ENCODE data around the gene METTL21A. TPM values are rescaled to one million over a fixed set of nuclear protein-coding genes. Genes with fewer than 3 reads are reported as not detected.

METTL21A gene
- total and polyA plus RNA-seq, 2 experiments from 2014 or later: 86.0 to 118 TPM

GRCh38 chr2:207624185-207625013 lies 795 bp downstream of the METTL21A start:
- no peaks in the 10 kb centered on the region for H3K9me2 ChIP-seq (ENCODE audit: insufficient read depth)
- H3K4me1 ChIP-seq (ENCODE audit: insufficient read depth): peaks cover 15% of the 10 kb centered on the region
- peak overlapping the region; percentile 82 for H3K4me2 ChIP-seq
- H3K27me3 ChIP-seq (ENCODE audit: insufficient read depth): no peaks in the 10 kb centered on the region
- H3K4me3 Mint-ChIP-seq: peak overlapping the region; percentile 90
- peaks cover 12% of the 10 kb centered on the region; the same call in 1 of the 2 replicates for H4K20me1 ChIP-seq (replicated peaks; ENCODE audit: insufficient read depth)
- peaks cover 17% of the 10 kb centered on the region for H3K79me2 ChIP-seq (replicated peaks; ENCODE audit: insufficient read depth)
- H3K36me3 ChIP-seq (ENCODE audit: insufficient read depth): peaks cover 20% of the 10 kb centered on the region
- H3K27ac Mint-ChIP-seq: peak overlapping the region; percentile 89
- H3F3A ChIP-seq (replicated peaks; ENCODE audit: low read depth): peaks cover 24% of the 10 kb centered on the region
- H3K36me3 Mint-ChIP-seq (ENCODE audit: low read depth): peaks cover 49% of the 10 kb centered on the region
- ATAC-seq: peak; percentile 38
- H3K4me1 Mint-ChIP-seq: peaks cover 9% of the 10 kb centered on the region
- no peak overlapping the region; the same call in 1 of the 2 replicates for H2AFZ ChIP-seq
- H3K9me3 Mint-ChIP-seq: no peaks in the 10 kb centered on the region
- no peak for TF ChIP-seq STAT1 (IDR thresholded peaks at IDR 0.05; ENCODE audit: unreplicated experiment)
- no peak for TF ChIP-seq ZNF462 (CRISPR knock-in tag; IDR thresholded peaks at IDR 0.05)
- TF ChIP-seq CREB1 (CRISPR knock-in tag; IDR thresholded peaks at IDR 0.05; ENCODE audit: low read depth): no peak
- DNase-seq (ENCODE audit: low spot score): peak; percentile 82
- H3K27me3 Mint-ChIP-seq (ENCODE audit: insufficient read depth, low read depth, poor library complexity): peaks cover 12% of the 10 kb centered on the region
- H3K4me3 ChIP-seq: peak overlapping the region; percentile 97
- H3K27ac ChIP-seq (ENCODE audit: low read depth): peak overlapping the region; percentile 96

GRCh38 chr2:207621501-207622039 lies 3.6 kb downstream of the METTL21A start:
- DNase-seq (ENCODE audit: low spot score) (no peak), ATAC-seq (no peak)
- Histone ChIP-seq H3K4me1 (ENCODE audit: insufficient read depth) (peaks cover 9% of the 10 kb centered on the region; the same call in 1 of the 2 replicates), H3K4me2 (no peak overlapping the region), H3K27ac (ENCODE audit: low read depth) (no peak overlapping the region), H3K27me3 (ENCODE audit: insufficient read depth) (no peaks in the 10 kb centered on the region), H3K36me3 (ENCODE audit: insufficient read depth) (peaks cover 43% of the 10 kb centered on the region), H3K4me3 (no peak overlapping the region), H3K79me2 (replicated peaks; ENCODE audit: insufficient read depth) (peaks cover 24% of the 10 kb centered on the region), H3F3A (replicated peaks; ENCODE audit: low read depth) (peaks cover 22% of the 10 kb centered on the region), H3K9me2 (ENCODE audit: insufficient read depth) (no peaks in the 10 kb centered on the region), H2AFZ (no peak overlapping the region), H4K20me1 (replicated peaks; ENCODE audit: insufficient read depth) (peaks cover 20% of the 10 kb centered on the region)
- Mint-ChIP-seq H3K4me3 (no peak overlapping the region), H3K27ac (no peak overlapping the region), H3K36me3 (ENCODE audit: low read depth) (peaks cover 73% of the 10 kb centered on the region), H3K27me3 (ENCODE audit: insufficient read depth, low read depth, poor library complexity) (peaks cover 14% of the 10 kb centered on the region), H3K9me3 (no peaks in the 10 kb centered on the region), H3K4me1 (peaks cover 8% of the 10 kb centered on the region)
- TF ChIP-seq POLR2AphosphoS5 (IDR thresholded peaks at IDR 0.05; ENCODE audit: low read depth) (0 out of 2 replicates have a peak, but pooled peaks have one; percentile 17), JUNB (IDR thresholded peaks at IDR 0.05; ENCODE audit: unreplicated experiment) (no peak)
